ENCODE data around the gene LILRA6.
"Not testable (repeated sequence)": the region's sequence is repeated elsewhere in the genome, so short reads cannot be mapped to it uniquely, and the experiment has no call there.

The LILRA6 gene

DNA sequence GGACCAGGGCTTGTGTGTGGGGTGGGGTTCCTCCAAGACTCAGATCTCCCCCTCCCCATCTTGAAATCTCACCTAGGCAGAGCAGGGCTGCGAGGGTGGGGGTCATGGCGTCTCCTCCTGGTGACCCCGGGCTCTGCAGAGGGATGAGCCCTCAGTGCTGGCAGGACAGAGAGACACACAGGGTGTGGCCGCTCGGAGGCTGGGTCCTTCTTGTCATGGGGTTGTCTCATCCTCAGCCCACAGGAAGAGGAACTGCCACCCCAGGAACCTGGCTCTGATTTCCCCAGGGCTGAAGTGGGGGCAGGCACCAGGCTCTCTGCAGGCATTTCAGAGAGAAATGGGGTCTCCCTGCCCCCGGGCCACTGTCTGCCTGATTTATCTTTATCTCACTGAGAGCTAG lies at the start of gene LILRA6:
TSS of gene LILRA6 (minus strand) at position 145 of the 400 bp plus-strand sequence.
- not testable (repeated sequence) for DNase-seq (ENCODE audit: low spot score)

DNA sequence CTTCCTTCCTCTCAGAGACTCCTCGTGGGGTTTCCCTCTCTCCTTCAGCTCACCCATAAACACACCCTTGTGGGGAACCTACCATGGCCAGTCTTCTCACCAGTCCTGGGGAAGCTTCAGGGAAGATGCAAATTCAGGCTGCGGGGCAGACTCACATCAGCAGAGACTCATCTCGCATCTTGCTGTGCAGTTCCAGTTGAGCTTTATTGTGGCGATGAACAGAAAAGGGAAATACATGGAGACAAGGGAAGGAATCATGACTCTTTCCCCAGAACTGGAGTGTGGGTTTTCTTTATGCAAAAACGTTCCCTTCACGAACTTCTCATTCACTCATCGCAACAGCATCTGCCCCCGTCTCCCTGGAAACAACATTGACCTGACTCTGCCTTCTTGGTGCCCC lies 46.6 kb upstream of the LILRA6 start:
- DNase-seq (ENCODE audit: low spot score) = not testable (repeated sequence)

- DNase-seq (ENCODE audit: low spot score) = no peak
These were observed 44.9 kb upstream of the LILRA6 start for GRCh38 chr19:54287456-54287855.

DNA sequence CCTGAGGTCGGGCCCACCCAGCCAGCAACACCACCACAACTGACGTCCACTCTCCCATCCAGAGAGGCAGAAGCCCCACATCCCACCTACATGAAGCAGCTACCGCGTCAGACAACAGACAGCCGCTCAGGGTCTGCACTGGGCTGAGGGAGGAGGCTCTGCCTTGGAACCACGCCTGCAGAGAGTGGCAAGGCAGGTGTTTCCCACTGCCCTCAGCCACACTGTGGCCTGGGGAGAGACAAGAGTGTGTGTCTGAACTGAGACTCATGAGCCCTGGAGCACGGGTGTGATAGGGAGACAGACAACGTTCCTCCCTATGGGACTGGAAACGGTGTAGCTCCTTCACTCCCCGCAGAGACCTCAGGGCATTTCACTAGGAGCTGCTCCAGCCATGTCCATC lies 43.7 kb upstream of the LILRA6 start:
- DNase-seq (ENCODE audit: low spot score) = peak; percentile 26

- not testable (repeated sequence) for DNase-seq (ENCODE audit: low spot score)
These were observed 43.0 kb upstream of the LILRA6 start for GRCh38 chr19:54285427-54286056.

GRCh38 chr19:54282686-54283470 lies 40.3 kb upstream of the LILRA6 start:
- DNase-seq (ENCODE audit: low spot score) = no peak

DNA sequence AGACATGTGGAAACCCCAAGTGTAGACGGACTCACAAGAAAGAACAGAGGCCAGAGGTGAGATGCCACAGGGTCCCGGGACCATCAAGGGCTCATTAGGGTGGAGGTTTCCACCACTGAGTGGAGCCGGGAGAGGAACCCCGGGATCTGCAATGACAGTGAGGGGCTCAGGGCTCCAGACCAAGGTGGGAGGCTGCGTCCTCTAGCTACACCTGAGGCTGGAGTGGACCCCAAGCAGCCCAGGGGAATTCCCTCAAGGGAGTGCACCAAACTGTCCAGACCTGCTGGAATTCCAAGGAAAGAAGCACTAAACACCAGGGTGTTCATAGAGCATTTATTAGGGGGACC lies 39.1 kb upstream of the LILRA6 start:
- peak; percentile 18 for DNase-seq (ENCODE audit: low spot score)

- peak; percentile 11 for DNase-seq (ENCODE audit: low spot score)
These were observed 38.6 kb upstream of the LILRA6 start, which contains the start of gene LILRB2 for GRCh38 chr19:54281007-54281728. TSS of gene LILRB2 (minus strand) at chr19:54281110. CDS start at chr19:54280496, 614 bp downstream.

- DNase-seq (ENCODE audit: low spot score) = peak; percentile 33
These were observed 37.9 kb upstream of the LILRA6 start for GRCh38 chr19:54280441-54280840.

DNA sequence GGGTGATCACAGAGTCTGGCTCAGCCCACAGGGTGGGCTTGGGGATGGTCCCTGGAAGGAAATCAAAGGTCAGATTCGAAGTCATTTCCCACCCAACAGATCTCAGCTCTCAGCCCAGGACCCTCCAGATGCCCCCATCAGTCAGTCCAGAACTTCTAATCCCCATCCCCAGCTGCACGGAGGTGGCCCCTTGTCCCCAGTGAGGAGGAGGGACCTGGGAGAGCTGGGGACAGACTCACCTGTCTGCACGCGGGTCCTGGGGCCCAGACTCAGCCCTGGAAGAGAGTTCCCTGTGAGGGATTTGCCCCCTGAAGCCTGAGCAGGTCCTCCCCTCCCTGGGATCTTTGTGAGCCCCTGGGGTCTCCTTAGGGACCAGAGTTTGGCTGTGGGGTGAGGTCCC lies 37.4 kb upstream of the LILRA6 start:
- peak; percentile 12 for DNase-seq (ENCODE audit: low spot score)

- peak; percentile 23 for DNase-seq (ENCODE audit: low spot score)
These were observed 36.9 kb upstream of the LILRA6 start for GRCh38 chr19:54279406-54279962.

DNA sequence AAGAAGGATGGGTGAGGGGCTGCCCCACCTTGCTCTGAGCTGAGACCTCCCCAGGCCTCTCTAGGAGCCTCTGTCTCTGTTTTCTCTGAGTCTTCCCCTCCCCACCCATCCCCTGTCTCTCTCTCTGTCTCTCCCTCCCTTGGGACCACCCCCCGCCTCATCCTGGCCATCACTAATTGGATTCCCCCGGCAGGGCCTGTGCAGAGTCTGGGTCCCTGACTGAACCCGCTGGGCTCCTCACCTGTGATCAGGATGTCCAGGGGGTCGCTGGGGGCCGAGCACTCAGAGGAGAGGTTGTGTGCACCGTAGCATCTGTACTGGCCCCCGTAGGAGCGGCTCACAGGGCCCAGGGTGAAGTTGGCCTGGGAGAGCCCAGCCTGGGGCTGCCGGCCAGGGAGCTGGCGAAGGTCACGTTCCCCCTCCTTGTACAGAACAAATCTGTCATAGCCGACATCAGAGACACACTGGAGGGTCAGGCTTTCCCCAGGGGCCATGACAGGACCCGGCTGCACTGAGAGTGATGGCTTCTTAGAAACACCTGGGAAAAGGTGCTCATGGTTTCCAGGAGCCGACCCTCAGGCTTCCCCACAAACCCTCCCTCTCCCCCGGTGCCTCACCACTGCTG lies 36.1 kb upstream of the LILRA6 start:
- DNase-seq (ENCODE audit: low spot score) = peak; percentile 47

- peak; percentile 17 for DNase-seq (ENCODE audit: low spot score)
These were observed 35.5 kb upstream of the LILRA6 start for GRCh38 chr19:54278056-54278455.

- DNase-seq (ENCODE audit: low spot score) = peak; percentile 52
These were observed 34.6 kb upstream of the LILRA6 start for GRCh38 chr19:54277111-54277615.

GRCh38 chr19:54275951-54276350 lies 33.4 kb upstream of the LILRA6 start:
- DNase-seq (ENCODE audit: low spot score) = peak; percentile 33

DNA sequence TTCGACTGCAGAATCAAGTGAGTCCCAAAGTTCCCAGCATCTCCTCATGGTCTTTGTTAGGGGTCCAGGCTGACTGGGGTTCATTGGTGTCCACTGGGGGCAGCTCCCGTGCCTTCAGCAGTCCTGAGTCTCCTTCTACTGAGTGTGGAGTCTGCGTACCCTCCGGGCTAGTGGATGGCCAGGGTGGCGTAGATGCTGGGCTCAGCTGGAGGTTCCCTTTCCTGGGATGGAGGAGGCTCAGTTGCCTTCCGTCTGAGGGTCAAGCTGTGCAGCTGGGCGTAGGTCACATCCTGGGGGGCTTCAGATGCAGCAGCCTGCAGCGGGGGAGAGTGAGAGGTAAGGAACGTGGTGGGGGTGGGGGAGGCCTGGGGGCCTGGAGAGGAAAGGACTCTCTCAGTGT lies 31.9 kb upstream of the LILRA6 start:
- DNase-seq (ENCODE audit: low spot score) = peak; percentile 14

DNA sequence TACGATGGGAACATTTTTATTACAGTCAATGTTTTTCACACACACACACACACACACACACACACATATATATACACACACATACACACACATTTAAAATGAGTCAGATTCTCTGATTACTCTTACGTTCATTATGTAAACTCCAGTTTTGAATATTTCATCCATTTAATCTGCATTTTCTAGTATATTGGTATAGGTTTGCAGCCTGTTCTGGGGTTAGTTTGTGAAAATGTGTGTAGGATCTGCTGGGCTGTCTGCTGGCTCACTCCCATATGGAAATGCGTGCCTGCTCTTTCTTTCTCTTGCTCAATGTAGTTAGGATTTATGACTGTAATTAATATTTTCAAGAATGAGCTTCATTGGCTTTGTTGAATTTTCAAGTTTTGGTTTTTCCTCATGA lies 31.2 kb upstream of the LILRA6 start:
- DNase-seq (ENCODE audit: low spot score) = no peak

- DNase-seq (ENCODE audit: low spot score) = peak; percentile 47
These were observed 29.6 kb upstream of the LILRA6 start for GRCh38 chr19:54272181-54272580.

DNA sequence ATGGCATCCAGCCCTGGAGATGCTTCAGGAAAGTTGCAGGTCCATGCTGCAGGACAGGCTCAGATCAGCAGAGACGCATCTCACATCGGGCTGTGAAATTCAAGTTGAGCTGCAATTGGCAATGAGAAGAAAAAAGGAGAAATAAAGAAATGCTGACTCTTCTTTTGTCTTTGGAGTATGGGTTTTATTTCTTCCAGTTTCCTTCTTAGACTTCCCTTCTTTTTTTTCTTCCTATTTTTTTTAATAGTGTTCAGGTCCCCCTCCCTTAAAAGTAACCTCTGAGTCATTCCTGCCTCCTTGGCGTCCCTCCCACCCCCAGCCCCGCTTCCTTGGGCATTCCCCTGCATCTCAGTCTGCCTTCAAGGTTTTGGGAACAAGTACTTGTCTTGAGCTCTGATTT lies 29.0 kb upstream of the LILRA6 start:
- not testable (repeated sequence) for DNase-seq (ENCODE audit: low spot score)

DNA sequence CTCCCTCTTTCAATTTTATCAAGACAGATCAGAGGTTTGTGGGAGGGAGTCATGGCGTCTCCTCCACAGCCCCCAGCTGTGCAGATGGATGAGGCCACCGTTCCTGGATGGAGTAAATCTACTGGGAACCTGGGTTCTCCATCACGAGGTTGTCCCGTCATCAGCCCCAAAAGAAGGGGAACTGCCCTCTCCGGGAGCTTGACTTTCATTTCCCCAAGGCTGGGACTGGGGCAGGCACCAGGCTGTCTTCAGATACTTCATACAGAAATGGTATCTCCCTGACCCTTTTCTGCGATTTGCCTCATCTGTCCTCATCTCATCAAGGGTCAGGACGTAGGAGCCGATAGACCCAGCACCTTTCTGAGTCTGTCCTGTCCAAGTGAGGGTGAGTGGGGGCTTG lies 28.5 kb upstream of the LILRA6 start:
- peak; percentile 44 for DNase-seq (ENCODE audit: low spot score)

- DNase-seq (ENCODE audit: low spot score) = no peak
These were observed 26.3 kb upstream of the LILRA6 start for GRCh38 chr19:54268936-54269335.

DNA sequence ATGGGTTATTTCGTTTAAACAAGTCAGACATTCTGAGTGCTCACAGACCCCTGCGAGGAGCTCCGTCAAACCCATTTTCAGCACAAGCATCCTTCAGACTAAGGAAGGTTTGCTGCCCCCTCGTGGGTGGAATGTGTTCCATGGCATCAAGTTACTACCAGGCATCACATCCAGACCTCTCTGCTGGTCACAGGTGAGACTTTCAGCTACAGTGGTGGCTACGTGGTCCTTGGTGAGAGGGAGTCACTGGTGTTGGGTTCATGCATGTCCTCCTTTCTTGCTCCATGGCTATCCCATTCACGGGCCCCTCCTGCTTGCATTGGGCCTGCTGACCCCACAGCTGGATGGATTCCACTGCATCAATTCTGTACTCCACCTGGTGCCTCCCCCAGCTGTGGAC lies 23.5 kb upstream of the LILRA6 start:
- peak; percentile 68 for DNase-seq (ENCODE audit: low spot score)
